GM04503 (cell line): ENCODE measurements around the gene ENGASE.

ENCODE experiments used
- DNase-seq: peaks from one replicate; pipeline ENCODE4 v3.0.0-alpha.2; 2012; ENCODE audit warnings: low read depth

The ENGASE gene

DNA sequence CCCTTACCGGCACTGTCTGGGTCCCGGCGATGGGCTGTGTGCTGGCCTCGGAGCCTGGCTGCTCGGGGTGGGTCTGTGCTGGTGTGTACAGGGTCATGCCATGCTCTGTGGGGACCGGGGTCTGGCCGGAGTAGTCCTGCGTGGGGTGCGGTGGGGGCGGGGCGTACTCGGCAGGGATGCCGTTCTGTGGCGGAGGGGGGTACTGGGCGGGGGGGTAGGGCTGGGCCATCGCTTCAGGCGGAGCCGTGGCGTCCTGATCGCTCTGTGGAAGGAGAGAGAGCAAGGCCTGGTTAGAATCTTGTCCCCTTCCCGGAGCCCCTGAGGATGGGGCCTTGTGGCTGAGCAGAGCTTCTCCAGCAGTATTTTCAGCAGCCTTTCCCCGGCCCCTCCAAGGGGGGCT is 40.9 kb downstream of the ENGASE start:
- DNase-seq = no peak

DNA sequence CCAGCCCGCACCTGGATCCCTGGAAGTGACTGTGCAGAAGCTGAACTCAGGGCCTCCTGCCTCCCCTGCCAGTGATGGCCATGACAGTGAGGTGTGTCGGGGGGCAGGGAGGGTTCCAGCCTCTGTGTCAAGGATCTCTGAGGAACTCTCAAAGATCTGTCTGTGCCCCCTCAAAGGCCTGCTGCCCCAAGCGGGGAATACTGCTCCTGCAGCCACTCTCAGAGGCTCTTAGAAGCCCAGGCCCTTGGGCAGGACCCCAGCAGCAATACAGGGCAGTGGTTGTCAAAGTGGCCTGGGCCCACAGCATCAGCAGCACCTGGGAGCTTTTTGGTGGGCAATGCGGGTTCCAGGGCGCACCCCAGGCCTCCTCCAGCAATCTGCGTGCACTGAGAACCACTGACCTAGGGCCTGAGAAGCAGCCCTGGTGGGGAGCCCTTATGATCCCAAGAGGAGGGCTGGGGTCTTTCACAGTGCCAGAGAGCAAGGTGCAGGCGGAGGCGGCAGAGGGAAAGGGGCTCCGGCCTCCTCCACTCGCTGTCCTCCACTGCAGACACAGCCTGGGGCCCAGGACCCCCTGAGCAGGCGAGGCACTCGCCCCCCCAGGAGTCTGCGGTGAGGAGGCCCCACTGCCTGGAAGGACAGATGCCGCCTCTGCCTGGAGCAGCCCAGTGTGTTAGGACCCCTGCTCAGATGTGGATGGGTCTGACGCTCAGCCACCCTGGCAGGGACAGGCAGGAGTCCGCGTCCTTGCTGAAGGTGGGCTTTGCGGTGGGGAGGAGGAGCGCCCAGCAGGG is 42.1 kb downstream of the ENGASE start:
- DNase-seq = no peak

DNA sequence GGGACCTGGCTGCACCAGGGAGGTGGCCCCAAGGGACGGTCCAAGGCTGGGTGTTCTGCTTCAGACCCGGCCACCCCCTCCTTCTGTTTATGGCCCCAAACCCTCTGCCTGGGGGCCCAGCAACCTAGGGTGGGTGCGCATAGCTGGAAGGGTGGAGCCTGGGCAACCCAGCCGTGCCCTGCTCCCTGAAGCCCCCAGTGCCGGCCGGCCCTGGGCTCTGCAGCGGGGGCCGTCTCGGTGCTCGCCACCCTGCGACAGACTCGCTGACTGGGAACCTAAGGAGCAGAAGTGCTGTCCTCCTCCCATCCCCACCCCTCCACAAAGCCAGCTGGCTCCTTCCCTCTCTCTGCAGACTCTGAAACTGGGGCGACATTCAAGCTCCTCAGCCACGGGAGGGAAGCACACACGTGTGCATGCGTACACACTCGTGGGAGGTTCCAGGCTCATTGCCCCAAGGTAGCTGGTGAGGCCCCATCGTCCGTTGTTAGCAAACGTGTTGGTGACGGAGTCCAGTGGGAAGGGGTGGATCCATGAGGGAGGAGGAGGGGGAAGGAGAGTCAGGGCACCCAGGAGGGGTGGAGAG is 43.4 kb downstream of the ENGASE start:
- no peak for DNase-seq

DNA sequence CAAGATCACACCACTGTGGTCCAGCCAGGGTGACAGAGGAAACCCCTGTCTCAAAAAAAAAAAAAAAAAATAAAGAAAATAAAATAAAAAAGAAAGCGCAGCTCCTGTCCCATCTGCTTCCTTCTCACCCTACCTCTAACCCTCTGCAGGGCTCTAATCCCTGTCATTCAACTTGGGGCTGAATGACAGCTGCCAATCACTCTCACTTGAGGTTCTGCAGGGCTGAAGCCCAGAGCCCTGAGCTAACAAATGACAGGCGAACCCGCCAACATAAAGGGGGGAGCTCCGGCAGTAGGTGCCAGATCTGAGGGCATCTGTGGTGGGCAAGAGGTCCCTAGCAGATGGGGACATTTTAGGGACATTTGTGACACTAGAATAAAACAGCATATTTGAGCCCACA is 44.3 kb downstream of the ENGASE start:
- no peak for DNase-seq

DNA sequence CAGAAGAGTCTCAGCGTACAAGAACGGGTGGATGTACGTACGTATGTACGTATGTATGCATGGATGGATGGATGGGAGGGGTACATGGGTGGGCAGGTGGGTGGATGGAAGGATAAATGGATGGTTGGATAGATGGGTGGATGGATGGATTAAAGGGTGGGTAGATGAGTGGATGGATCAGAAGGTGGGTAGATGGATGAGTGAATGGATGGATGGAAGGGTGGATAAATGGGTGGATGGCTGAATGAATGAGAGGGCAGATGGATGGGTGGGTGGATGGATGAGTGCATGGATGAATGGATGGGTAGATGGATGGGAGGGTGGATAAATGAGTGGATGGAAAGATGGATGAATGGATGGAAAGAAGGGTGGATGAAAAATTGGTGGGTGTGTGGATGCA is 45.6 kb downstream of the ENGASE start:
- no peak for DNase-seq

DNA sequence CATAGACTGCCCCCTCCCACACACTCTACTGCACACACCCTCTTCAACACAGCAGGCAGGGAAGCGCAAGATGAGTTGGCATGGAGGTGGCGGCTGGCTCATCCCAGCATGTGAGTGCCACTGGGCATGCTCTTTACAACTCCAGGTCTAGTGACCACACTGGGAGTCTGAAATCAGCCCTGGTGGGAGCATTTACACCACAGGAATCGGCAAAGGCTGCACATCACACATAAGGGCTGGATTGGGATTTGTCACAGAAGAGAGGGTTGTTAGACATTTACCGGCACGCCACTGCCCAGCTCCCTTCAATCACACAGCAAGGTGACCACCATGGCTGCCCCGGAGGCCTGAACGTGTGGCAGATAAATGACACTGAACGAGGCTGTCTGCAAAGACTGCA is 49.4 kb downstream of the ENGASE start:
- no peak for DNase-seq

DNA sequence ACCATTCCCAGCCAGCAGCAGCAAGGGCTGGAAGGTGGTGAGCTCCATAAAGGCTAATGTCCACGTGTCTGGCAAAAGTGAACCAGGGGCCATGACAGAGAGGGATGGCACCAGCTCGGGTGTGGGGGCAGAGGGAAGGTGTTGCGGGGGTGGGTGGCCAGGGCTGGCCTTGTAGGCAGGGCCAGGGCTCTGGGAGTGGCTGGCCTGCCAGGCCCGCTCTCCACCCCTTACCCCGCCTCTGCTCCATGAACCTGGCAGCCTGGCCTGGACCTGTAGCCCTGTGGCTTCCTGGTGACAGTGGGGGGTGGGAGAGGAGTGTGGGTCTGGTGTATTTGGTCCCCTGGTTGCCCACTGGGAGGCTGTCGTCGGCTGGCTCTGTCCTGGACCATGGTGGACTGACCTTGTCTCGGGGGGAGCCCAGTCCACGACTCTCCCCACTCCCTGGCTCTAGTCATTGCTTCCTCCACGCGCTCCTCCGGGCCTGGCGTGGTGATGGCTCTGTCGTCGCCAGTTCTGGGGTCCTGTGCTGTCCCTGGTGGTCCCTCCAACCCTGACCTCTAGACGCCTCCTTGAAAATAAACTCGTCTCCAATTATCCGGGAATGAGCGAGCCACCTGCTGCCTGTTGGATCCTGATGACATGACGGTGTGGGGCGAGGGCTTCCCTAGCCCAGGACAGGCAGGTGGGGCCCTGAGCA is 50.0 kb downstream of the ENGASE start:
- no peak for DNase-seq

DNA sequence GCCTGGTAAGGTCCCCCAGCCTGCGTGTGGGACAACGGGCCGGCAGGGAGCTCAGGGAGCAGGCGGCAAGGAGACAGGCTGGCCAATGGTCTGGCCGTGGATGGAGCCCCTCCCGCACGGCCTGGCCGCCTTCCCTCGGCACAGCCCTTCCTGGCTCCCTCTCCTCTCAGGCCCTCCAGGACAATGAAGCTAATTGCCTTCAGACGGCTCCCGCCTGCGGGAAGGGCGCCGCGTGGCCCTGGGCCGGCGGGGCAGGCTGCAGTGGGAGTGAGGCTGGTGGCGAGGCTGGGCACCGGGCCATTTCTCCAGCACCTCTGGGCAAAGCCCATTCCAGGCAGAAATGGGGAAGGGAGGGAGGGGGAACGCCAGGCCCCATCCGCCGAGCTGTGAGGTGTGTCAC is 50.9 kb downstream of the ENGASE start:
- no peak for DNase-seq

DNA sequence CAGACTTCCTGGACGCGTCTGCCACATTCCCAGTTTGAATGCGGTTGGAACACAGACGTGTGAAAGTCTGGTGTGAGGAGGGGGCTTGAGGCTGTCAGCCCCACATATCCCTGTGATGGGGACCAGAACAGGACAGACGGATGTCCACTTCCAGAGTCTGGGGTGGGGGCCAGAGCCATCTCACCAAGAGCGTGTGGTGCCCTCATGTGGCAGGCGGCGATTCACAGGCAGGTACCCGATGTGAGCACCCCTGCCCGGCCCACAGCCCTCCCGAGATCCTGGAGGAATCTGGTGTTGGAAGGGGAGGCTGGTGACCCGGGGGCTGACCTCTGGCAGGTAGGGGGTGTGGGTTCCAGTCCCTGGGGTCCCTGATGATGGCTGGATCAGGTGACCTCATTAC is 51.5 kb downstream of the ENGASE start:
- DNase-seq = no peak

DNA sequence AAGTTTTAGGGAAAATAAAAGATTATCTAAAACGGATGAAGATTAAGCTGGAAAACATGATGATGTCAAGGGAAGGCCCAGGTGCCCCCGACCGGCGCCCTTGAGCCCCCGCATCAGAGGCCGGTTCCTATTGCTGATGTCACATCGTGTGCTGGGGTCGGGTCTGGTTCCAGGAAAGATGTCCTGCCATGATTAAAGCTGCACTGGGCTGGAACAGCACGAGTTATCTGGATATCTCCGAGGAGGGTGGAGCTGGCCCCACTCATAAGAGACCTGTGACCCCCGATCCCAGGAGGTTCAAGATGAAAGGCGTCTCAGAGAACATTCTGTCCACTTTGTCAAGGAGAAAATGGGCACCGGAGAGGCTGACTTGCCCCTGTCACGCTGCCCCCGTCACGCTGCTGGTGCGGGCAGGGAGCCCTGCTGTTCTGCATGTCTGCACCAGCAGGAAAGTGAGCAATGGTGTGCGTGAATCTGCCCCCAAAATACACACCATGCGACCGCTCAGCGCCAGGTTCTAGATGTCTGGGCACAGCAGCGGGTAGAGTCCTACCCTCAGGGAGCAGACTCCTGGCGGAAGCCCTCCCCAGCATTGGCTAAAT is 53.0 kb downstream of the ENGASE start:
- DNase-seq = no peak

DNA sequence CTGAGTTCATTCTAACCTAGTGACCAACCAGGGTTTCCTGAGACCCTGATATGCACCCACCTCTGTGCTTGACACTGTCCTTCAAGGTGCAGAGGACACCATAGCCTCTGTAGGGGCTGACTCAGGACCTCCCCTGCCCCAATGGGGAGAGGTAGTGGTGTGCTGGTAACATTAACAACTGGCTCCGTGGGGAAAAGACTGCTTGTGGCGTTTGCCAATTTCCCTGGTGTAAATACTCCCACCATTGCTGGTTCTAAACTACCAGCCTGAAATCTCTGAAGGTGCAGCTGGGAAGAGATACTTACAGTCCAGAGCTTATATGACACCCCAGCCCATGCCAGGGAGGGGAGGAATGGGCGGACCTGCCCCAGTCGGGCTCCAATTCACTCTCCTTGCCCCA is 54.9 kb downstream of the ENGASE start:
- no peak for DNase-seq

DNA sequence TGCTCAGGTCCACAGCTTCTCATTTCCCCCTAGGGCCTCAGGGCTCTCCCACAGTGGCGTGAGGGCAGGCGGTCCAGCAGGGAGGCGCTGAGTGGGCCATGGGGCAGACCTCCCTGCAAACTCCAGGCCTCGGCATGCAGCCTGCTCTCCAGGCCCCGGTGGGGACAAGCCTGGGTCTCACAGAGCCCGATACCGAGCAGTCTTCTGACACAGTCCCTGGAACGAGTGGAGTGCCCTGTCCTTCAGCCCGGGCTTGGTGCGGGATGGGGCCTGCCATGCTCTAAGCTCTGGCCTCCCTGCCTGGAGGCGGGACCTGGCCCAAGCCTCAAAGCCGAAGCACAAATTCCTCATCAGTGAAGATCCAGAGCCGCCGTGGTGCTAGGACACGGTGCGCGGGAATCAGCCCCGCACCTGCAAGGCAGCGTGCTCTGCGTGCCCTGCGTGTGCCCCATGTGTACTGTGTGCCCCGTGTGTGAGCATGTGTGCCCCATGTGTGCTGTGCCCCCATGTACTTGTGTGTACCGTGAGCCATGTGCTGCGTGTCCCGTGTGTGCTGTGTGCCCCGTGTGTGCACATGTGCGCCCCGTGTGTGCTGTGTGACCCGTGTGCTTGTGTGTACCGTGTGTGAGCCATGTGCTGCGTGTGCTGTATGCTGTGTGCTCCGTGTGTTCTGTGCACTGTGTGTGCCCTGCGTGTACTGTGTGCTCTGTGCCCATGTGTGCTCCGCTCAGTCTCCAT is 56.1 kb downstream of the ENGASE start:
- no peak for DNase-seq

DNA sequence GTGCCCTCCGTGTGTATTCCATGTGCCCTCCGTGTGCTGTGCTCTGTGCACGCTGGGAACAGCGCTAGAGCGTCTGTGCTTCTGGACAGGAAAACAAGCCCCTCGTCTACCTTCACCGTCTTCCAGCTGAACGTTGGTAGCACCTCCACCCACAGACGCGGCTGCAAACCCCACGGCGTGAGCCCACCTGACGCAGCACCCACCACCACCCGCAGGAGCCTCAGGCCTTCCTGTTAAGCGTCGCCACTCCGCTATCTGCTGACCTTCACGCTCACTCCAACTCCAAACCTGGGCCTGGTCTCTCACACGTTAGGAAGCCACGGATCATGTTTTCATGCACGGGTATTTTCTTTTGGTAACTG is 56.6 kb downstream of the ENGASE start:
- no peak for DNase-seq

DNA sequence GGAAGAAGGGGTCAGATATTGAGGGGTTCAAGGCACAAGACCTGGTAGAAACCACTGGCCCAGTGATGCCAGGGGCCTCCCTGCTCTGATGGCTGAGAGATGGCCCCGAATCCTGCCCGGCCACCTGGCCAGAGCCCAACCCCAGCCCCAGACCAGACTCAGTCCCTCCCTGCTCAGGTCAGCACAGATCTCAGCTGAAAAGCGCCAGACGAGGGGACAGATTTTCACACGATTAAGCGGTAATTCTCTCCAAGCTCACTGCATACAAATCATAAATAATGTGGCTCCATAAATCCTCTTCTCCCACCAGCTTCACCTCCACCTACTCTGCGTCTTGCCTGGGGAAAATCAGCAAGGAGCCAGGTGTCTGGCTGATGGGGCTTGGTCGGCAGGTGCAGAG is 57.1 kb downstream of the ENGASE start:
- DNase-seq = no peak

DNA sequence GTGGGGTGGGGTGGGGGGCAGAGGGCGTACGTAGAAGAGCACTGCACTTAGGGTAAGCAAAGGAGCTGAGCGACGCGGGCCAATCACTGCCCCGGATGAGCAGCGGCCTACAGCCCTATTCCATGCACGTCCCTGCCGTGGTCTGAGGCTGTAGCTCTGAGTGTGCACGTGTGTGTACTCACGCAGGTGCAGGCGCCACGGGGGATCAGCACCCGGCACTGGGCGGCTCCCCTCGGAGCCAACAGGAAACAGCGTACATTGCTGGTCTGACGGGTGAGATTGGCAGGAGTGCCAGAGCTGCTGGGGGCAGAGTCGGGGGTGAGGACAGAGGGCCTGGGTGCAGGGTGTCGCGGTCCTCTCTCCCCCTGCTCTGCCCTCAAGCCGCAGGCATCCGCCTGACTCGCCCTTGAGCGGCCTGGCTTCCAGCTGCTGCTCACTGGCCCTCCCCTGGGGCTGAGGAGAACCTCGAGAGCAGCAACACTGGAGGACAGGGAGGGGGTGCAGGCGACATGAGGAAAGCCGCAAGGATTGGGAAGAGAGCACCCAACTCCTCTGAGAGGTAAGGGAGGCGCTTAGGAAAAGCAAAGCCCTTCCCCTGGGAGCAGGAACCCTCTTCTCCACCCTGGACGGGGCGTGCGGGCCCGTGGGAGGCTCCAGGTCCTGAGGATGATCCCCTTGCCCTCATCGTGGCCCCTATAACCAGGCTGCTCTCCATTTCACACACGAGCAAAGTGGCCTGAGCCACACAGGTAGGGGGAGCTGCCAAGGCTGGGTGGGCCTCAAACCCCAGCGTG is 57.8 kb downstream of the ENGASE start:
- DNase-seq = no peak

DNA sequence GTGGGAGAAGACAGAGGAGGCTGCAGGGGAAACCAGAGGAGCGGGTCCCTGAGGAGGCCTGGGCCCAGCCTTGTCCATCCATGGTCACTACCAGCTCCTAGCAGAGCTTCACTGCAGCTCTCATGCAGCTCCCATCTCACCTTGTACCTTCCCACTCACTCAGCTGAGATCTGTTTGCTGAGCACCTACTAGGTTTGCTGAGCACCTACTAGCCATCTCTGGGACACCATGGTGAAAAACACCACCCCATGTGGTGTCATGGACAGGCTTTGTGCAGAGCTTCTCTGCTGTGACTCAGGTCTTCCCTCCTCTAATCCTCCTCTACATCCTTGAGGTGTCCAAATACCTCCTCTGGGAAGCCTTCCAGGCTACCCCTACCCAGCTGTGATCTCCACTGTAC is 58.6 kb downstream of the ENGASE start:
- no peak for DNase-seq

DNA sequence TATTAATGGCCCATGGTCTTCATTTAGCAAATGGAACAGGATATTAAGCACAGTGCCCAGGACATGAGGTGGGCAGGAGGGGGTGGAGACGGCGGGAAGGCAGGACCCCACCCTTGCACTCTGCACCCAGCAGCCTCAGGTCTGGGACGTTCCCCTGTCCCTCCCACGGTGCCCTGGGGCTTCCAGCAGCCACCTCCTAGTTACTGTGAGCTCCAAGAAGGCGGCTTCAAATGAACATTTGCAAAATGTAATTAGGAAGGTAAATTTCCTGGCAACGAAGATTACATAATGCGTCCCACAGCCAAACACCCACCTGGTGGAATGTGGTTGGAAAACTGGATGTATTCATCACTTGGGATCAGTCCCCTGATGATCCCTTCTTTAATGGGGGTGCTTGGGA is 59.4 kb downstream of the ENGASE start:
- no peak for DNase-seq

DNA sequence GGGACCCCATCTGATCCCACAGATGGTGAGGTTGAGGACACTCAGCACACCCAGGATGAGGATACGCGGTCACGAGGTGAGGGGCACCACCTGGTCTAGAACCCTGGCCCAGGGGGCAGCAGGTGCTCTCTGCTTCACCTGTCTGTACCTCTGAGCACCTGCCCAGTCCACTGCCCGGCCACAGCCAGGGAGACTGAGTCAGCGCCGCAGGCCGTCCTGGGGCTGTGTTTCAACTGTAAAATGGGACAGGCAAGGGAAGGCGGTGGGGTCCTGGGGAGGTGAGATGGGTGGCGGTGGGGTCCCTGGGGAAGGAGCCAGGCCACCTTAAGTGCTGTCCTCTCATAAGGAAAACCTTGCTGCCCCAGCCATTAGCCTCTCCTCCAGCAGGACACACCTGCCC is 60.4 kb downstream of the ENGASE start:
- no peak for DNase-seq

DNA sequence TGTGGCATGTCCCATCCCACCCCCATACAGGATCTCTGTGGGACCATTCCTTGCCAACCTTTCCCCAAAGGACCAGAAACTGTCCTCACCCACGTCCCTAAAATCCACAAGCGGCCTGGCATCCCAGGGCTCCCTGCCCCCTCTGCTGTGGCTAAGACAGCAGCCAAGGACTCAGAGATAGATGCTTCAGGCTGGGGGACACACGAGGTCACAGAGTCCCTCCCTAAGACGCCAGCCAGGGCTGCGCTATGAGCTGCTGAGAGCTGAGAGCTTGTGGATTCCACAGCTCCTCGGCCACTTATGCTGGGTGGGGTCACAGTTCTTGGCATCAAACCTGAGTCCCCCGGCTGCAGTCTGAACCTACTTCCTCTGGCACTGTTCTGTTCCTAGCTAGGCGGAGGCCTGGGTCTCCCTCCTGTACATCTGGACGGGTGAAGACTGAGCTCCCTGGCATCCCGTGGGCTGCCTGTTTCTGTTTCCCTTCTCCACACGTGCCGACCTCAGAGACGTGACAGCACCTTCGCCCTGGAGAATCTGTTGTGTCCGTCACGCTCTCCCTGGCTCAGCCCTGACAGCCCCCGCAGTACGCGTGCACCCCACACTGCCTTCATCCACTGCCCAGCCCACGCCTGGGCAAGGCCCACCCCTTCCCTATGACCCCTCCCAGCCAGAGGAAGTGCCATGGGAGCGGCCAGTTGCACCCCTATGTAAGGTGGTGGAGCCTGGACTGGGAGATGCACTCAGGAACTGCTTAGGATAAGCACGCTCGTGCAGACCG is 61.2 kb downstream of the ENGASE start:
- no peak for DNase-seq
